22Rv1 (cell line): ENCODE measurements around the gene TERB1.
A peak's percentile ranks its signal among the peaks of the same experiment; 100 is the strongest.

Experiments used
- H3K27ac ChIP-seq: fragments of 450-650 bp; 2 replicates; pipeline ENCODE4 v1.5.1; 2017
- CTCF ChIP-seq: fragments of 450-650 bp; IDR thresholded peaks from 2 replicates; pipeline ENCODE4 v1.5.1; 2017; ENCODE audit warnings: mild to moderate bottlenecking
- ZFX ChIP-seq: fragments of 450-650 bp; IDR thresholded peaks from 2 replicates; pipeline ENCODE4 v1.6.1; 2017; ENCODE audit warnings: antibody characterized with exemption, borderline replicate concordance

TERB1 gene

GRCh38 chr16:66740533-66740932 lies 60.9 kb downstream of the TERB1 start:
- peak overlapping the region; percentile 71 for H3K27ac ChIP-seq
- TF ChIP-seq ZFX (no peak), CTCF (no peak)

GRCh38 chr16:66740010-66740409 lies 61.4 kb downstream of the TERB1 start:
- TF ChIP-seq ZFX (no peak), CTCF (peak; percentile 87)
- peak overlapping the region; percentile 71 for H3K27ac ChIP-seq

- no peak overlapping the region for H3K27ac ChIP-seq
- TF ChIP-seq ZFX (no peak), CTCF (no peak)
Observed at GRCh38 chr16:66735891-66736290, 65.5 kb downstream of the TERB1 start.

- TF ChIP-seq CTCF (no peak), ZFX (no peak)
- no peak overlapping the region for H3K27ac ChIP-seq
Observed at GRCh38 chr16:66731101-66731500, 70.3 kb downstream of the TERB1 start.

GRCh38 chr16:66728804-66729203 lies 72.6 kb downstream of the TERB1 start:
- H3K27ac ChIP-seq = no peak overlapping the region
- no peak for TF ChIP-seq CTCF
- no peak for TF ChIP-seq ZFX

GRCh38 chr16:66728117-66728787 lies 73.1 kb downstream of the TERB1 start:
- peak; percentile 81 for TF ChIP-seq CTCF
- TF ChIP-seq ZFX = no peak
- 0 out of 2 replicates have a peak overlapping the region, but pooled peaks have one; percentile 10 for H3K27ac ChIP-seq

- H3K27ac ChIP-seq = no peak overlapping the region
Observed at GRCh38 chr16:66720766-66721165, 80.6 kb downstream of the TERB1 start.

More at GRCh38 chr16:66720766-66721165, 80.6 kb downstream of the TERB1 start:
- TF ChIP-seq CTCF (no peak), ZFX (no peak)
